GM06990 (cell line): ENCODE measurements around the gene MRPL36.

ENCODE experiments used
- DNase-seq: peaks from one replicate; pipeline ENCODE4 v3.0.0-alpha.2; 2011; ENCODE audit not compliant: insufficient read length; ENCODE audit errors: extremely low read depth
- H3K27me3 ChIP-seq: replicated peaks from 2 replicates; pipeline ENCODE4 v1.6.0; 2011; ENCODE audit warnings: low read length; ENCODE audit not compliant: control insufficient read depth, insufficient read depth
- H3K36me3 ChIP-seq: 2 replicates; pipeline ENCODE4 v1.5.1; 2011; ENCODE audit warnings: low read length; ENCODE audit not compliant: control insufficient read depth, insufficient read depth
- H3K4me3 ChIP-seq: replicated peaks from 2 replicates; pipeline ENCODE4 v1.5.1; 2011; ENCODE audit warnings: low read depth, mild to moderate bottlenecking, control low read depth, low read length
- TF ChIP-seq, protein P1 (sequence below): IDR thresholded peaks from 2 replicates; pipeline ENCODE4 v1.5.1; 2011; ENCODE audit warnings: low read length, control low read depth, mild to moderate bottlenecking, inconsistent platforms; ENCODE audit not compliant: insufficient read depth, poor library complexity, severe bottlenecking

Gene MRPL36

DNA sequence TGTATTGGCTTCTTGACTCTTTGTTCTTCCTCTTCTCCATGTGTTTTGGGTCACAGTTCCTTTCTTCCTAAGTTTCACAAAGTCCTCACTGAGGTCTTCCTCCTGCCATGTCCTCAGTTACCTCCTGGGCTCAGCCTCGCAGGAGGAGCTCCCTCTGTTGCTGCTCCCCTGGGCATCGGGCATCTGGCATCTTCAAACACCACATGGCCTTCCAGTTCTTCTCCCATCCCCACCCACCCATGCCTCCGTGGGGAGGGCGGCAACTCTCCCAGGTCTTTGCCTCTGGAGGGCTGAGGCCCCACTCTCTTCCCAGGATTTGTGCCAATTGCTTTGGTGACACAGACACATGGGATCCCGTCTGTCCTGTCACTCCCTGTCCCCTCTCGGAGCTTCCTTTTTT is 22.8 kb downstream of the MRPL36 start:
- Histone ChIP-seq H3K27me3 (no peaks in the 10 kb centered on the region), H3K4me3 (no peak overlapping the region), H3K36me3 (no peaks in the 10 kb centered on the region)
- TF ChIP-seq, protein P1, sequence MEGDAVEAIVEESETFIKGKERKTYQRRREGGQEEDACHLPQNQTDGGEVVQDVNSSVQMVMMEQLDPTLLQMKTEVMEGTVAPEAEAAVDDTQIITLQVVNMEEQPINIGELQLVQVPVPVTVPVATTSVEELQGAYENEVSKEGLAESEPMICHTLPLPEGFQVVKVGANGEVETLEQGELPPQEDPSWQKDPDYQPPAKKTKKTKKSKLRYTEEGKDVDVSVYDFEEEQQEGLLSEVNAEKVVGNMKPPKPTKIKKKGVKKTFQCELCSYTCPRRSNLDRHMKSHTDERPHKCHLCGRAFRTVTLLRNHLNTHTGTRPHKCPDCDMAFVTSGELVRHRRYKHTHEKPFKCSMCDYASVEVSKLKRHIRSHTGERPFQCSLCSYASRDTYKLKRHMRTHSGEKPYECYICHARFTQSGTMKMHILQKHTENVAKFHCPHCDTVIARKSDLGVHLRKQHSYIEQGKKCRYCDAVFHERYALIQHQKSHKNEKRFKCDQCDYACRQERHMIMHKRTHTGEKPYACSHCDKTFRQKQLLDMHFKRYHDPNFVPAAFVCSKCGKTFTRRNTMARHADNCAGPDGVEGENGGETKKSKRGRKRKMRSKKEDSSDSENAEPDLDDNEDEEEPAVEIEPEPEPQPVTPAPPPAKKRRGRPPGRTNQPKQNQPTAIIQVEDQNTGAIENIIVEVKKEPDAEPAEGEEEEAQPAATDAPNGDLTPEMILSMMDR = no peak
- no peak for DNase-seq

DNA sequence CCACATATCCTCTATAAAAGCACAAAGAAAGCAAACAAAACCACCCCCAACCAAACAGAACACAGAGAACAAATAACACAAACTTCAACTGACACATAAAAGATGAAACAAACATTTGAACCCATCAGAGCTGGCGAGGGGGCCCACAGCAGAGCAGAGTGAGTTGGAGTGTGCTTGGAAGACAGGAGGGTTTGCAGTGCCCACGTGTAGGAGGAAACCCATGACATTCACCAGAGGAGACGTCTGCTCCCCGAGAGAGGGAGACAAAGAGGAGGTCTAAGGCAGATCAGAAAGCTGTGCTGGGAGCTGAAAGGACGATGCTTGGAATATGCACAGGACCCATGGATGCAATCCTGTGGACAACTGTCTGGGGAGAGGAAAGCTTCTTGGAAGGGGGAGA is 27.0 kb downstream of the MRPL36 start:
- no peak for DNase-seq
- H3K4me3 ChIP-seq = no peak overlapping the region
- TF ChIP-seq, protein P1 = peak; percentile 47

DNA sequence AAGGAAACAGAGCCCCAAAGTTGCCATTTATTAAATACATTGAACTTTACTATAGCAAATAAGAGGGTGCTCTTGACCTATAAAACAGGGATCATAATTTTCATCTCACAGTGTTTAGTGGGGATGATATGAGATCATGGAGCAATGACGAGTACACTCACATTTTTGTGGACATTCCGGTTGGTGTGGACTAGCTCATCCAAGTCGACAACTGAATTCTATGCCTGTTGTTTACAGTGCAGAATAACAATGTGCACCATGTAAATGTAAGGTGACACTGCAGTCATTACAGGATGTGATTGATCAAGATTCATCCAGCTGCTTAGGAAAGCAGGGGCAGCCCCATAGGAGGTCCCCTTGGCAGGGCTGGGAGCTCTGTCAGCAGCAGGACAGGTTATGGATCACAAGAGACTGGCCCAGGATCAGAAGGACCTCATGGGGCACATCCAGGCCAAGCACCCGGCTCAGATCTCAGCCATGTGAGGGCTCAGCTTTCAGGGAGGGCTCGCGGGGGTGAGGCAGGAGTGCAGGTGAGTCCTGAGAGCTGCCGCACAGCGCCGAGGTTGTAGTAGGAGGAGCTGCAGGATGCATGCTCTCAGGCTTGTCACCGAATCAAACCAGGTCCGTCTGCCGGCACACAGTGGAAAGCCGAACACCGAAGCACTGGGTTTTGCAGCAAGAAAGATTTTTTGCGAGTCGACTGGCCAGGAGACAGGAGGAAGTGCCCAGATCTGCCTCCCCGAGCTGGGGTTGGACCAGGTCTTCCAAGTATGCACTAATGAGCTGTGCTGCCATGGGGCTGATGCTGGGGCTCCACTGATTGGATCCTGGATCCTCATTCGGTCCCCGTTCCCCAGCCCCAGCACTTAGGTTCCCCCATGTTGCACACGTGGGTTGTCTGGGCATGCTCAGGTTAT is 28.2 kb downstream of the MRPL36 start:
- TF ChIP-seq, protein P1 = no peak
- no peak for DNase-seq
- Histone ChIP-seq H3K36me3 (no peaks in the 10 kb centered on the region), H3K4me3 (no peak overlapping the region), H3K27me3 (no peaks in the 10 kb centered on the region)

More for the DNA sequence above, 27.0 kb downstream of the MRPL36 start:
- Histone ChIP-seq H3K27me3 (no peaks in the 10 kb centered on the region), H3K36me3 (no peaks in the 10 kb centered on the region)

DNA sequence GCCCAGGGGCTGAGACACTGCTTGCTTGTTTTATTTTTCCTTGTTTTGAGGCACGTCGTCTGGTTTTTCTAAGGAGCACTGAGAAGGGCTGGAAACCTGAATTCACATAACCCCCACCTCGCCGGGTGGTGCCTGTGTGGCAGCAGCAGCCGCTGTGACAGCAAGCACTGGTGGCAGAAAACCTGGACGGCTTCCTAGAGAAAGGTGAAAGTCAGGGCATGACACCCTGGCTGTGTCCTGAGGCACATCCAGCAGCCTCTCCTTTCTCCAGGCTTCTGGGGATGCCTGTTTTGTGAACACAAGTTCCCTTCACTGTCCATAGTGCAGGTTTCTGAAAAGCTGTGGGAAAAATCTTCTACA is 29.2 kb downstream of the MRPL36 start:
- no peak for DNase-seq
- H3K27me3 ChIP-seq = no peaks in the 10 kb centered on the region
- TF ChIP-seq, protein P1 = no peak
- H3K4me3 ChIP-seq = no peak overlapping the region
- no peaks in the 10 kb centered on the region for H3K36me3 ChIP-seq

DNA sequence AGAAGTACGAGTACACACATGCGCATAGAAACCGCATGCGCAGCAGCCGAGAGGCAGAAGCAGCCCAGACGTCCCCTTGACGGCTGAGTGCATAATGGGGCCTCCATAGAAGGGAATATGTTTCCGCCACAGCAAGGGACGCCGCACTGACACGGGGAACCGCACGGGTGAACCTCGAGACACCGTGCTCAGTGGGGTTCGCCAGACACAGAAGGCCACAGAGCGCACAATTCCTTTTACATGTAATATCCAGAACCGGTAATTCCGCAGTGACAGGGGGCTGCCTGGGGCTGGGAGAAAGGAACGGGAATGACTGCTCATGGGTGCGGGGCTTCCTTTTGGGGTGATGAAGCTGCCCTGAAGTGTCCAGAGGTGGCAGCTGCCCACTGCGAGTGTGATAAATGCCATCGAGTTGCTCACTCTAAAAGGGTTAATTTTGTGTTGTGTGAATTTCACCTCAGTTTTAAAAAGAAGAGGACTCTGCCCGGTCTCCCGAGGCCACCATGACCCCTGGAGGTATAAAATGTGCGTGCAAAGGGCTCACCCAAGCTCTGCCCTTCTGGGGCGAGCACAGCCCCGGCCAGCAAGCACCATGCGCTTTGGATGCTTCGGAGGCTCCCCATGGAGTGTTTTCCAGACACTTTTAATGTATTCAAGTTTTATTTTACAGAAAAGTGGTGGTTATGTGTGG is 29.7 kb downstream of the MRPL36 start:
- H3K36me3 ChIP-seq = no peaks in the 10 kb centered on the region
- H3K4me3 ChIP-seq = no peak overlapping the region
- TF ChIP-seq, protein P1 = no peak
- no peaks in the 10 kb centered on the region for H3K27me3 ChIP-seq
- no peak for DNase-seq
